Midbrain (tissue), 1 donor: ENCODE data around the gene CDX2.

Experiments
- DNase-seq: peaks from one replicate; lab custom pipeline; 2025; lab: John Stamatoyannopoulos, UW

CDX2 gene

DNA sequence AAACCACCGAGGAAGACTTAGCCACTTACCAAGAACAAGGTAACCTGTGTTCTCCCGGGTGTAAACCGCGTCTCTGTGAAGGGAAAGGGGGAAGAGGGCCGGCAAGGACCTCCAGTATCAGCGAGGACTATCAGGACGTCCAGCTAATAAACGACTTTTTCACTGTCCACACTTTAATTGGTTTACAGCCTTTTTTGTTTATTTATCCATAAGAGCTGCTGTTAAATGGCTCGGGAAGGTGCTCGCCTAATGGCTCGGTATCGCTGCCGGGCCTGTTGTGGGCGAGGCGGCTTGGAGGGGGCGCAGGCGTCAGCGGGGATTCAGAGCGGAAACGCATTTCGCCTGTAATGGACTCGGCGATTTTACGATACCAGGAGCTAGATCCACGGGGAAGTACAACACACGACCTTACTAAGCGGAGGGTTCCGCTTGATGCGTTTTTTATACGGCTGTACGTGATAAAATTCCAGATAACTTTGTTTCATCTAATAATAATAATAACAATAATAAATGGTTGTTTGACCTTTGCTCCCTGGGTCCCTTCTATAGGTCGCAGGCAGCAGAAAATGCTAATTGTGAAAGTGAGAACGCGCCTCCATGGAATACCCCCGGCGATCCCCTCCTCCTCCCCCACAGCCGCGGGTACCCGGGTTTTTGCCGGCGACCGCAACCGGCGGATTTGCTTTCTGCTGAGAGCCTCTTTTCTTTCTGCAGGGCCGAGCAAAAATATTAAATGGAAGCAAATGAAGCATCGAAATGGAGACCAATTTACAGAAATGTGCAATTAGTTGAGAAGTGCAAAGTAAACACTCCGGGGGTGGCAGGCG lies 51.8 kb downstream of the CDX2 start:
- no peak for DNase-seq

DNA sequence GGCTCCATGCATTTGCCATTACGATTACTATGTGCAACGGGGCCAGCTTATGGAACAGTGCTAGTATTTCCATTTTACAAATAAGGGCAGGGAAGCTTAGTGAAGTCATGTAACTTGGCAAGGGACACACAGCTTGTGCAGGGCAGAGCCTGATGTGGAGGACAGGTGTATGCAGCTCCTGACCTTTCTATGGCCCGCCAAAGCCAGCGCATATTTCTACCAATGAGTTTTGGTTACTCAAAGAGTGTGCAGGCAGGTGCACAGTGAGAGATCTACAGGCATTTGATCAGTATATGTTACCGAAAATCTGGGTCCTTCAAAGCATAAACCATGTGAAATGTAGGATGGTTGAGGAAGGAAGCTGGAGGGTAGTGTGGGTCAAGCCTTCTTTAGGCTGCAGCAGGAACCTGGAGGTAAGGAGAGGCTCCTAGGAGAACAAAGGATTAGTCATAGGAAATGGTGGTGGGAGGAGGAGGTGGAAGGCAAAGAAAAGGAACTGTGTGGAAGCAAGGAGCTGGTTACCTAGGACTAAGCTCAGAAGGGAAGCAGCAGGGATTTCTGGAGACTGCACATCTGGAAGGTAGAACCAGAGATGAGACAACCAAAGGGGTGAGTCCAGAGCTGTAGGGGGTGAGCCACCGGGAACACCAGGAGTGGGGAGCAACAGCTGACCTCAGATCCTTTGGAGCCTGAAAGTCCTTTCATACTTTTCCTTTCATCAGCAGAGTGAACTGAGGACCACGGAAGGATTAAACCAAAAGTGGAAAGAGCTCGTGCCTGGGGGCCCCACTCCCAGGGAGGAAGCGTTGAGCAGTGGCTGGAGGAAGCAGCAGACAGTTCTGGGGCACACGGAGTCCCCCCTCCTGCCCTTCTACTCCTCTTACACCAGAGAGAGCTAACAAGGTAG lies 53.6 kb downstream of the CDX2 start:
- no peak for DNase-seq

DNA sequence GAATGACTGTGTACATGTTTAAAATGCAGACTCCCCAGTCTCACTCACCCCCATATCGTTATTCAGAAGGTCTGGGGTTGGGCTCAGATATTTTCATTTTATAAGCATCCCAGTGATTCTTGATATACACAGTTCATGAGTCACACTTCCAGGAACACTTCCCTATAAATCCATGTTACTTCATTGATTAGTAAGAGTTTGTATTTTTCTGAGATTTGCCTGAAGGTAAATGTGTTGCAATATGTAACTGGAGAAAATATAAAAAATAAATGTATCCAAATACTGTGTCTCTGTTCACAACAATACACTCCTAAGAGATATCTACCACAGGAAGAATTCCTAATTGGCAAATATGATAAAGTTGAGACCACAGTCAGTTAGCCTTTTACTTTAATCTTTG lies 56.0 kb downstream of the CDX2 start:
- DNase-seq = no peak

DNA sequence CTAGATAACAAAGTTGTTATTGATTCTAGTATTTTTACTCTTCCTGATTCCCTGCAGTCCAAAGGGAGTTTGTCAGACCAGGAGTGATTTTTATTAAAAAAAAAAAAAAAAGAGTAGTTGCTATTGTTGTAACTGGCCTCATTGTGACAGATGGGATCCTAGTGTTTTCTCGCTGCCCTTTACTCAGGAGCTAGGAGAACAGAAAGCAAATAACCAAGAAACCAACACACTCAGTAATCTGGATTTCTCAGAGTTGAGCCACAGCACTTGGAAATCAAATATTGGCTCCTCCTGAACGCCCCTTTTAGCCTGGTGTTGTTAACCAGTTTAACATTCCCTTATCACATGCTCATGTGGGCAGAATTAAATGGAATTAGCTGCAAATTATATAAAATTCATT lies 57.6 kb downstream of the CDX2 start:
- DNase-seq = no peak
